CD4-positive, alpha-beta T cell (primary cell): ENCODE results near the gene MTHFR. TPM values are rescaled to one million over a fixed set of nuclear protein-coding genes. Genes with fewer than 3 reads are reported as not detected.
"Not testable (repeated sequence)": the region's sequence is repeated elsewhere in the genome, so short reads cannot be mapped to it uniquely, and the experiment has no call there.

Experiments
- ATAC-seq: fragments of 200-7000 bp; cut with Tn5 transposase; one replicate; pipeline ENCODE4 v1.10.0; 2022; ENCODE audit warnings: mild to moderate bottlenecking; ENCODE audit not compliant: poor library complexity
- CTCF ChIA-PET: fragments of 350-600 bp; sonication (Branson Sonifier 250); formaldehyde crosslinking; loops from one replicate; lab custom pipeline; 2021; ENCODE audit warnings: antibody characterized with exemption, inconsistent platforms; lab: Charles Lee
- POLR2A ChIA-PET: fragments of 350-600 bp; sonication (Branson Sonifier 250); formaldehyde crosslinking; loops from one replicate; lab custom pipeline; 2021; ENCODE audit warnings: antibody characterized with exemption, inconsistent platforms; lab: Charles Lee
- DNase-seq, 14 experiments: peaks; one replicate each; pipeline ENCODE4 v3.0.0-alpha.2; 2013 to 2020; ENCODE audit warnings: mixed read lengths in 2 of 14
- H3K27ac ChIP-seq, 2 donors: one replicate each; pipeline versions ENCODE4 v1.5.1 to v1.7.0; 2013; ENCODE audit warnings: low read length in 2 of 2, low read depth in 1 of 2, mild to moderate bottlenecking in 1 of 2
- H3K27me3 ChIP-seq, 2 experiments: 1 replicate in 1 of 2; 2 replicates in 1 of 2; pipeline versions ENCODE4 v1.6.1 to v1.7.0; 2013; ENCODE audit warnings: low read length in 2 of 2, control low read depth in 1 of 2, mild to moderate bottlenecking in 1 of 2, moderate library complexity in 1 of 2; ENCODE audit not compliant: insufficient read depth in 2 of 2, control insufficient read depth in 1 of 2
- H3K36me3 ChIP-seq: one replicate; pipeline ENCODE4 v1.6.1; 2013; ENCODE audit warnings: low read length, control low read depth; ENCODE audit not compliant: insufficient read depth
- H3K4me1 ChIP-seq: one replicate; pipeline ENCODE4 v1.6.1; 2013; ENCODE audit warnings: low read length, control low read depth; ENCODE audit not compliant: insufficient read depth
- H3K4me3 ChIP-seq: one replicate; pipeline ENCODE4 v1.5.1; 2013; ENCODE audit warnings: mild to moderate bottlenecking, low read length, moderate library complexity
- H3K9me3 ChIP-seq, 2 experiments: 1 replicate in 1 of 2; 2 replicates in 1 of 2; pipeline versions ENCODE4 v1.6.1 to v1.7.0; 2013; ENCODE audit warnings: low read length in 2 of 2, mild to moderate bottlenecking in 2 of 2, control low read depth in 1 of 2, moderate library complexity in 1 of 2; ENCODE audit not compliant: control insufficient read depth in 1 of 2, insufficient read depth in 1 of 2
- H3K27ac Mint-ChIP-seq: one replicate; pipeline ENCODE4 v1.8.0; 2020; ENCODE audit warnings: mixed read lengths
- H3K27me3 Mint-ChIP-seq: one replicate; pipeline ENCODE4 v1.8.0; 2021; ENCODE audit warnings: mixed read lengths
- H3K36me3 Mint-ChIP-seq: one replicate; pipeline ENCODE4 v1.8.0; 2021; ENCODE audit warnings: low read depth, mixed read lengths
- H3K4me1 Mint-ChIP-seq: one replicate; pipeline ENCODE4 v1.8.0; 2021; ENCODE audit warnings: low read depth, mixed read lengths
- H3K4me3 Mint-ChIP-seq: one replicate; pipeline ENCODE4 v1.8.0; 2020; ENCODE audit warnings: mild to moderate bottlenecking, mixed read lengths
- H3K9me3 Mint-ChIP-seq: one replicate; pipeline ENCODE4 v1.8.0; 2020; ENCODE audit warnings: mixed read lengths
- CTCF ChIP-seq: fragments of 200-600 bp; IDR thresholded peaks from one replicate; pipeline ENCODE4 v1.8.0; 2022; ENCODE audit warnings: antibody characterized with exemption, mild to moderate bottlenecking
- intact Hi-C, 2 experiments: fragments of 100-400 bp; cut with DNase I in 1 of 2; cut with micrococcal nuclease in 1 of 2; formaldehyde crosslinking; loops; one replicate each; pipeline versions ENCODE4 v1.15.1 to v1.9.0; 2023 to 2025; cut with DNase I, micrococcal nuclease
- total RNA-seq, 174 experiments: library from RNA in 2 of 174; stranded (reverse) in 2 of 174; gene quantifications; one replicate each; pipeline ENCODE4 v1.2.3 and lab custom pipeline; 2021 to 2026

Gene MTHFR
- total RNA-seq, 2 experiments from 2014 or later: 30.8 to 31.3 TPM

- H3K27ac ChIP-seq: peak overlapping the region; percentile 86 to 92
- Mint-ChIP-seq H3K9me3 (no peaks in the 10 kb centered on the region), H3K36me3 (peaks cover 42% of the 10 kb centered on the region), H3K27ac (peak overlapping the region; percentile 91), H3K4me1 (peaks cover 66% of the 10 kb centered on the region), H3K4me3 (peak overlapping the region; percentile 99), H3K27me3 (no peaks in the 10 kb centered on the region)
- peak in 8 of 14 experiments; percentile 6 to 62 (median 42) for DNase-seq
- H3K27me3 ChIP-seq: no peaks in the 10 kb centered on the region
- peaks cover 22% of the 10 kb centered on the region for H3K36me3 ChIP-seq
- H3K4me1 ChIP-seq: peaks cover 60% of the 10 kb centered on the region
- CTCF ChIA-PET: interaction anchor here (0.6 kb wide), 1 partner anchor 328 kb away, joined by 4 read pairs; no protein-coding TSS in a partner anchor
- no peaks in the 10 kb centered on the region for H3K9me3 ChIP-seq
- peak overlapping the region; percentile 98 for H3K4me3 ChIP-seq
- ATAC-seq: no peak
- intact Hi-C loops: loop anchor here in 1 of 2 experiments (5.0 kb wide), 4 partner anchors 68 to 1773 kb away; partner anchors contain the start of genes AGTRAP, FBXO2, FBXO44 and UBE4B
- no peak for TF ChIP-seq CTCF
- POLR2A ChIA-PET: interaction anchor here (3.4 kb wide), 1 partner anchor 104 kb away, joined by 84 read pairs; no protein-coding TSS in a partner anchor
Measured at GRCh38 chr1:11804666-11805421, 920 bp downstream of the MTHFR start.

GRCh38 chr1:11803924-11804665 is 1.7 kb downstream of the MTHFR start:
- H3K27ac Mint-ChIP-seq: peak overlapping the region; percentile 91
- peaks cover 25% of the 10 kb centered on the region for H3K36me3 ChIP-seq
- H3K4me3 ChIP-seq: peak overlapping the region; percentile 98
- ATAC-seq, H3K27me3 Mint-ChIP-seq, H3K9me3 Mint-ChIP-seq, DNase-seq, H3K9me3 ChIP-seq, H3K27me3 ChIP-seq: not testable (repeated sequence)
- H3K27ac ChIP-seq: peak overlapping the region in 1 of 2 donors; percentile 38
- H3K36me3 Mint-ChIP-seq: peaks cover 43% of the 10 kb centered on the region
- ChIA-PET POLR2A (interaction anchor here (0.8 to 2.6 kb wide), 9 partner anchors 10 to 140 kb away, joined by 3 to 20 read pairs (median 5); partner anchors contain the start of genes AGTRAP and FBXO6), CTCF (interaction anchor here (0.6 to 1.2 kb wide), 4 partner anchors 84 to 329 kb away, joined by 3 to 4 read pairs (median 4); partner anchors contain the start of gene FBXO6)
- peaks cover 60% of the 10 kb centered on the region for H3K4me1 ChIP-seq
- peak overlapping the region; percentile 99 for H3K4me3 Mint-ChIP-seq
- intact Hi-C loops: loop anchor here in 1 of 2 experiments (2.0 to 5.0 kb wide), 2 partner anchors 67 to 123 kb away; partner anchors contain the start of genes AGTRAP and MAD2L2
- H3K4me1 Mint-ChIP-seq: peaks cover 63% of the 10 kb centered on the region

- ChIA-PET CTCF (interaction anchor here (0.8 to 1.2 kb wide), 3 partner anchors 83 to 153 kb away, joined by 3 to 4 read pairs (median 4); partner anchors contain the start of gene FBXO6), POLR2A (interaction anchor here (0.8 to 2.6 kb wide), 10 partner anchors 9 to 139 kb away, joined by 3 to 20 read pairs (median 5); partner anchors contain the start of genes AGTRAP and FBXO6)
- H3K36me3 Mint-ChIP-seq: peaks cover 41% of the 10 kb centered on the region
- H3K27me3 Mint-ChIP-seq: no peaks in the 10 kb centered on the region
- no peaks in the 10 kb centered on the region for H3K9me3 ChIP-seq
- H3K36me3 ChIP-seq: peaks cover 30% of the 10 kb centered on the region
- TF ChIP-seq CTCF: no peak
- DNase-seq (peak; percentile 38 to 90 (median 72)), ATAC-seq (peak; percentile 35)
- peaks cover 60% of the 10 kb centered on the region for H3K4me1 ChIP-seq
- peaks cover 58% of the 10 kb centered on the region for H3K4me1 Mint-ChIP-seq
- H3K4me3 ChIP-seq: peak overlapping the region; percentile 59
- H3K9me3 Mint-ChIP-seq: no peaks in the 10 kb centered on the region
- H3K27ac ChIP-seq: peak overlapping the region; percentile 4 to 38
- intact Hi-C loops: loop anchor here in 1 of 2 experiments (2.0 to 5.0 kb wide), 2 partner anchors 66 to 122 kb away; partner anchors contain the start of genes AGTRAP and MAD2L2
- H3K4me3 Mint-ChIP-seq: peak overlapping the region; percentile 99
- H3K27me3 ChIP-seq: no peaks in the 10 kb centered on the region
- H3K27ac Mint-ChIP-seq: peak overlapping the region; percentile 91
Measured at GRCh38 chr1:11802973-11803885, 2.5 kb downstream of the MTHFR start.
